Nephron (organoid): Measurements from ENCODE around the gene PHF20.

Experiments used
- H3K27ac Mint-ChIP-seq, 3 experiments: 2 replicates each; pipeline ENCODE4 v1.8.0; 2020; ENCODE audit warnings: mixed read lengths in 3 of 3, mild to moderate bottlenecking in 2 of 3, moderate library complexity in 1 of 3
- H3K27me3 Mint-ChIP-seq: 2 replicates; pipeline ENCODE4 v1.8.0; 2021; ENCODE audit warnings: low read depth, mild to moderate bottlenecking, moderate library complexity, mixed read lengths
- H3K36me3 Mint-ChIP-seq: 2 replicates; pipeline ENCODE4 v1.8.0; 2020; ENCODE audit warnings: low read depth, mixed read lengths
- H3K4me1 Mint-ChIP-seq: 2 replicates; pipeline ENCODE4 v1.8.0; 2020; ENCODE audit warnings: mixed read lengths
- H3K4me3 Mint-ChIP-seq, 3 experiments: 2 replicates each; pipeline ENCODE4 v1.8.0; 2020; ENCODE audit warnings: mild to moderate bottlenecking in 3 of 3, mixed read lengths in 3 of 3, moderate library complexity in 2 of 3
- H3K9me3 Mint-ChIP-seq: 2 replicates; pipeline ENCODE4 v1.8.0; 2020; ENCODE audit warnings: mixed read lengths
- TF ChIP-seq, protein P1 (sequence below), 3 experiments: fragments of 200-600 bp; sonication (generic); IDR thresholded peaks; one replicate each; pipeline ENCODE4 v1.5.0; 2021; ENCODE audit warnings: antibody characterized with exemption in 3 of 3; ENCODE audit not compliant: unreplicated experiment in 3 of 3

The PHF20 gene

DNA sequence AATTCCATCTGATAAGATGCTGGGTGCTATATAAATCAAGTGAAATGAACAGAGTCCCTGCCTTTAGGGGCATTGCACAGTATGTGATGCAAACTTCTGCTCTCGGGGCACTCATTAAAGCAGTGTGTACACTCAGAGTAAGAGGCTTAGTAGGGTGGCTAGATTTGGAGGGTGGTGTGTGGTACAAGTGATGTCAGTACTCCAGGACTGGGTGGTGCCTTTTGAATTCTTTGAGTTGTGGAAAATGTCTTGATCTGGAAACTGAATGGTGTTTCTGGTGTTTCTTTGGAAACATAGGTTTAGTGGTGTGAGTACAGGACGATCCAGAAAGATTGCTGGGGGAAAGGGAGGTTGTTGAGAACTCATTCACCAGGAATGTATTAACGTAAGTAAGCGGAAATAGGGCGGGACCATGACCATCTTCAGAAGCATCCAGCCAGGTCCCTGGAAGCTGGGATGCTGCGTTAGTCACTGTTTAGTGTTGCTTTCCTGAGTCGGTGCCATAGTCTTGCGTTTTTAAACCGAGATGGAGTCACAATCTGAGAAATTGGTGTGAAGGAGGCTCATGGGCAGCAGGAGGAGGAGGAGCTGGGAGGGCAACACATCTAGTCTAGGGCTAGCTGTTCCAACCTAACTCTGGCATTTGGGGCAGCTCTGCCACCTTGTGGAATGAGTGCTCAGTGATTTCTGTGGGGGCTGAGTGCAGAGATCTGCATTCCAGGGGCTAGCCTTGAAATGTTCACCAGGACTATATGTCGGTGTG lies 112.1 kb downstream of the PHF20 start:
- peaks cover 8% of the 10 kb centered on the region for H3K36me3 Mint-ChIP-seq
- peaks cover 7% of the 10 kb centered on the region for H3K4me1 Mint-ChIP-seq
- H3K4me3 Mint-ChIP-seq = no peak overlapping the region
- H3K9me3 Mint-ChIP-seq = no peaks in the 10 kb centered on the region
- TF ChIP-seq, protein P1, sequence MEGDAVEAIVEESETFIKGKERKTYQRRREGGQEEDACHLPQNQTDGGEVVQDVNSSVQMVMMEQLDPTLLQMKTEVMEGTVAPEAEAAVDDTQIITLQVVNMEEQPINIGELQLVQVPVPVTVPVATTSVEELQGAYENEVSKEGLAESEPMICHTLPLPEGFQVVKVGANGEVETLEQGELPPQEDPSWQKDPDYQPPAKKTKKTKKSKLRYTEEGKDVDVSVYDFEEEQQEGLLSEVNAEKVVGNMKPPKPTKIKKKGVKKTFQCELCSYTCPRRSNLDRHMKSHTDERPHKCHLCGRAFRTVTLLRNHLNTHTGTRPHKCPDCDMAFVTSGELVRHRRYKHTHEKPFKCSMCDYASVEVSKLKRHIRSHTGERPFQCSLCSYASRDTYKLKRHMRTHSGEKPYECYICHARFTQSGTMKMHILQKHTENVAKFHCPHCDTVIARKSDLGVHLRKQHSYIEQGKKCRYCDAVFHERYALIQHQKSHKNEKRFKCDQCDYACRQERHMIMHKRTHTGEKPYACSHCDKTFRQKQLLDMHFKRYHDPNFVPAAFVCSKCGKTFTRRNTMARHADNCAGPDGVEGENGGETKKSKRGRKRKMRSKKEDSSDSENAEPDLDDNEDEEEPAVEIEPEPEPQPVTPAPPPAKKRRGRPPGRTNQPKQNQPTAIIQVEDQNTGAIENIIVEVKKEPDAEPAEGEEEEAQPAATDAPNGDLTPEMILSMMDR (IDR thresholded peaks at IDR 0.05; ENCODE audit: unreplicated experiment in 3 of 3) = peak; percentile 53 to 62 (median 62)
- H3K27me3 Mint-ChIP-seq = no peaks in the 10 kb centered on the region
- peak overlapping the region; percentile 42 to 55 (median 50) for H3K27ac Mint-ChIP-seq

DNA sequence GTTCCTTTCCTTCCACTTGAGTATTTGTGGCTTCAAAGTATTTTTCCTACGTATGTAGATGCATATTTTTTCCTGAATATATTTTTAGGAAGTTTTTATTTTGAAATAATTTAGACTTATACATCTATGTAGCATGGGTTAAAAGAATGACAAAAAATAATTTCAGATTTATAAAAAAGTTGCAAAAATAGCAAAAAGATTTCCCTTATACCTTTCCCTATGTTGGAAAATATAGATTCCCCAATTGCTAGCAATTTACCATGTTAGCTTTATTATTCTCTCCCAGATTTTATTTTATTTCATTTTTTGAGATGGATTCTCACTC lies 112.7 kb downstream of the PHF20 start:
- Mint-ChIP-seq H3K27ac (peak overlapping the region in 1 of 3 experiments; percentile 42), H3K4me3 (no peak overlapping the region), H3K36me3 (peaks cover 8% of the 10 kb centered on the region), H3K27me3 (no peaks in the 10 kb centered on the region), H3K4me1 (peaks cover 7% of the 10 kb centered on the region), H3K9me3 (no peaks in the 10 kb centered on the region)
- TF ChIP-seq, protein P1 (IDR thresholded peaks at IDR 0.05; ENCODE audit: unreplicated experiment in 3 of 3) = no peak

DNA sequence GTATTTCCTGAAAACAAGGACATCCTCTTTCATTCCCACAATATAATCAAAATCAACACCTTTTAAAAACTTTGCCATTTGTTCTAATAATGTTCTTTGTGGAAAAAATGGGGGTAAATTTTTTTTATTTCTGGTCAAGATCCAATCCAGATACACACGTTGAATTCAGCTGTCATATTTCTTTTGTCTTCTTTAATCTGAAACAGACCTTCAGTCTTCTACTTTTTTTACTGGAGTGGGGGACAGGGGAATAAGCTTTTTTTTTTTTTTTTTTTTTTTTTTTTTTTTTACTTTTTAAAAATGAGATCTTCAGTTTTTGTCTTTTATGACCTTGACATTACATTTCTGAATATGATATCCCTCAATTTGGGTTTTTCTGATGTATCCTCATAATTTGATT lies 113.4 kb downstream of the PHF20 start:
- H3K4me3 Mint-ChIP-seq = no peak overlapping the region
- H3K36me3 Mint-ChIP-seq = peaks cover 5% of the 10 kb centered on the region
- no peak overlapping the region for H3K27ac Mint-ChIP-seq
- TF ChIP-seq, protein P1 (IDR thresholded peaks at IDR 0.05; ENCODE audit: unreplicated experiment in 3 of 3) = no peak
- H3K9me3 Mint-ChIP-seq = no peaks in the 10 kb centered on the region
- no peaks in the 10 kb centered on the region for H3K27me3 Mint-ChIP-seq
- H3K4me1 Mint-ChIP-seq = peaks cover 7% of the 10 kb centered on the region

DNA sequence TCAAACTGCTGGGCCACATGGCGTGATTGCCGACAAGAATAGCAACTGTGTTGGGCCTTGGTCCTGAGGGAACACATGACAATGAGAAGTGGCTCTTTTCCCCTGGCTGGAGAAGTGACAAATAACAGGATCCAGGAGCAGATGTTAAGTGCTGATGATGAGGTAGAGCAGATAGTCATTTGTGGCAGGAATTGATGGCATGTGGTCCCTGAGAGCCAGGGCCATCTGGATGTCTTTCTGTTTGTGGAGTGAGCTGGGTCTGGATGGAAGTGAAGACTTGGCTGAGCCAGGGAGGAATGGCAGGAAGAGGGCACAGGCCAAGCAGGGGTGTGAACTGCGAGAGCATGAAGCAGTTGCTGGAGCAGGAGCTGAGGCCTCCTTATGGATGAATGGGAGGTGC lies 114.7 kb downstream of the PHF20 start:
- Mint-ChIP-seq H3K36me3 (peaks cover 5% of the 10 kb centered on the region), H3K27ac (no peak overlapping the region)

DNA sequence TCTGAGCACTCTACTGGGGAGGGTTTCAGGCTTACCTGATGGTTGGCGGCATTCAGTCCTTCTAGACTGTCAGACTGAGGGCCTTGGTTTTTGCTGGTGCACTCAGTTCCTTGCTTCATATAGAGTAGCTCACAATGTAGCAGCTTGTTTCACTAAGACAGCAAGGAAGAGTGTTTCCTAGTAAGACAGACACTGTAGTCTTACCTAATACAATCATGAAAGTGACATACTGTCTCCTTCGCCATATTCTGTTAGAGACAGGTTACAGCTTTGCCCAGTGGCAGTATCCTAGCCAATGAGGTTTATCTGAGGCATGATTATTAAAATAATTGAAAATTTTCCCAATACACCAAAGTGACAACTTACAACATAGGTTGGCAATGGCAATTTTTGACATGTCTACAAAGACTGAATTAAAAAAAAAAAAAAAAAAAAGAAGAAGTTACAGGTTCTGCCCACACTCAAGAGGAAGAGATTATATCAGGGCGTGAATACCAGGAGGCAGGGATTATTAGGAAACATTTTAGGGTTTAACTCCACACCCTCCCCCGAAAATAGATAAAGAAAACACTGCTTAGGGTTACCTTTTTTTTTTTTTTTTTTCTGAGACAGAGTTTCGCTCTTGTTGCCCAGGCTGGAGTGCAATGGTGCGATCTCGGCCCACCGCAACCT lies 115.7 kb downstream of the PHF20 start:
- H3K4me1 Mint-ChIP-seq = peaks cover 7% of the 10 kb centered on the region
- no peak overlapping the region for H3K27ac Mint-ChIP-seq

More for the DNA sequence above, 114.7 kb downstream of the PHF20 start:
- Mint-ChIP-seq H3K9me3 (no peaks in the 10 kb centered on the region), H3K4me1 (peaks cover 7% of the 10 kb centered on the region), H3K27me3 (no peaks in the 10 kb centered on the region), H3K4me3 (no peak overlapping the region)
- TF ChIP-seq, protein P1 (IDR thresholded peaks at IDR 0.05; ENCODE audit: unreplicated experiment in 3 of 3) = no peak

More for the DNA sequence above, 115.7 kb downstream of the PHF20 start:
- Mint-ChIP-seq H3K9me3 (no peaks in the 10 kb centered on the region), H3K4me3 (no peak overlapping the region), H3K27me3 (no peaks in the 10 kb centered on the region), H3K36me3 (peaks cover 5% of the 10 kb centered on the region)
- TF ChIP-seq, protein P1 (IDR thresholded peaks at IDR 0.05; ENCODE audit: unreplicated experiment in 3 of 3) = no peak
